Activated CD4-positive, alpha-beta T cell treated with anti-CD3 and anti-CD28 coated beads for 1 hour (primary cell): Measurements from ENCODE around the gene P2RX3.
"Not testable (repeated sequence)": the region's sequence is repeated elsewhere in the genome, so short reads cannot be mapped to it uniquely, and the experiment has no call there.

ENCODE experiments used
- DNase-seq: peaks from one replicate; pipeline ENCODE4 v3.0.0-alpha.2; 2020

The P2RX3 gene

GRCh38 chr11:57338142-57338541 lies at the start of gene P2RX3:
Gene P2RX3, plus strand, starts transcription at chr11:57338352. Its CDS starts 199 bp downstream, at chr11:57338551.
- no peak for DNase-seq

GRCh38 chr11:57288771-57289579 lies 49.2 kb upstream of the P2RX3 start:
- no peak for DNase-seq

DNA sequence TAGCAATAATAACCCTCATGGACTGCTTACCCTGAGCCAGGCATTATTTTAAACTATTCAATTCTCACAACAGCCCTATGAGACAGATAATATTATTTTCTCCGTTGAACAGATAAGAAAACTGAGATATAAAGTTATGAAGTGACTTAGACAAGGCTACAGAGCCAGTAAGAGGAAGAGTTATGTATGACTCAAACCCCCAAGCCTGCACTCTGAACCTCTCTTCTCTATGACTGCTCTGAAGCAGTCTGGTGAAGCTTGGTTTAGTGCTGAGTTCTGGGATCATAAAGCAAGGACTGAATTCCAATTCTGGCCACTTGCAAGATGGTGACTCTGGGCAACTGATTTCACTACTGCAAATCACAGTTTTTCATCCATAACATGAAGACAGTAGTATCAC lies 47.9 kb upstream of the P2RX3 start:
- DNase-seq, result no peak

- no peak for DNase-seq
Observed at GRCh38 chr11:57294225-57295131, 43.7 kb upstream of the P2RX3 start.

- not testable (repeated sequence) for DNase-seq
Observed at GRCh38 chr11:57296205-57296604, 41.9 kb upstream of the P2RX3 start.

DNA sequence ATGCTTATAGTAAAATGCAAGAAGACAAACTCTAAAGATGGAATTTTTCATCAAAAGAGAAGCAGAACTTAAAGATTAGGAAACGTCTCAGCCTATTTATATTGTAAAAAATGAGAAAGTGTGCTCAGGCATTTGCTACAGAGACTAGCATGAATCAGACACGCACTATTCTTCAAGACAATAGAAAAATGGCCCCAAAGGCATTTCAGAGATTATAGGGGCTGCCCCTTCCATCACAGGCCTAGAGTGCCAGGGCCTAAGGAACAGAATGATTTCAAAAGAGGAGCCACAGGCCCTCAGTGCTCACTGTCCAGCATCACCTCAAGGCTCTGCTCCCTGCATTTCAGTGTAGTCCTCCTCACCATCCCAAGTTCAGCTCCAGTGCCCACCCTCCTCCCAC lies 40.9 kb upstream of the P2RX3 start:
- no peak for DNase-seq

DNA sequence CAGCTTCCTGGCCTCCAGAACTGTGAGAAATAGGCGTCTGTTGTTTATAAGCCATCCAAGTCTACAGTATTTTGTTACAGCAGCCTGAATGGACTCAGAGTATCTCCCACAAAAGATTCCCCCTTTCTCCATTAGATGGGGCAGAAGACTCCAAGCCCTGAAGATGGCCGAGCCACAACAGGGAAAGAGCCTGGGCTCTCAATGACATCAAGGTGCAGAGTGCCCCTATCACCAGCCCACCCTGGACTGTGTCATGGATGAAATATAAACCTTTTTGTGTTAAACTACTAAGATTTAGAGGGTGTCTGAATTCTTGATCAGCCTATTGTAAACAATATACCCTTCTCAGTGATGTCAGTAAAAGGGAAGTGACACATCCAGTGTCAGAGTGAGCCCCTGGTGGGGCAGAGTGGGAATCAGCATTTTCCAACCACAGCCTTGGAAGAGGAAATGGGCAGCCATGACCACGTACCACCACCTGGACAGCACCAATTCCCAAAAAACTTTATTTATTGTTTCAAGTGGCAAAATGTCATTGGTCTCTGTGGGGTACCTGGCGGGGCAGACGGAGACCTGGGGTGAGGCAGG lies 38.9 kb upstream of the P2RX3 start:
- DNase-seq, result no peak

- DNase-seq, result no peak
Observed at GRCh38 chr11:57300785-57301184, 37.4 kb upstream of the P2RX3 start.

- DNase-seq, result no peak
Observed at GRCh38 chr11:57301711-57302423, 36.3 kb upstream of the P2RX3 start.

GRCh38 chr11:57302489-57302888 lies 35.7 kb upstream of the P2RX3 start:
- no peak for DNase-seq

DNA sequence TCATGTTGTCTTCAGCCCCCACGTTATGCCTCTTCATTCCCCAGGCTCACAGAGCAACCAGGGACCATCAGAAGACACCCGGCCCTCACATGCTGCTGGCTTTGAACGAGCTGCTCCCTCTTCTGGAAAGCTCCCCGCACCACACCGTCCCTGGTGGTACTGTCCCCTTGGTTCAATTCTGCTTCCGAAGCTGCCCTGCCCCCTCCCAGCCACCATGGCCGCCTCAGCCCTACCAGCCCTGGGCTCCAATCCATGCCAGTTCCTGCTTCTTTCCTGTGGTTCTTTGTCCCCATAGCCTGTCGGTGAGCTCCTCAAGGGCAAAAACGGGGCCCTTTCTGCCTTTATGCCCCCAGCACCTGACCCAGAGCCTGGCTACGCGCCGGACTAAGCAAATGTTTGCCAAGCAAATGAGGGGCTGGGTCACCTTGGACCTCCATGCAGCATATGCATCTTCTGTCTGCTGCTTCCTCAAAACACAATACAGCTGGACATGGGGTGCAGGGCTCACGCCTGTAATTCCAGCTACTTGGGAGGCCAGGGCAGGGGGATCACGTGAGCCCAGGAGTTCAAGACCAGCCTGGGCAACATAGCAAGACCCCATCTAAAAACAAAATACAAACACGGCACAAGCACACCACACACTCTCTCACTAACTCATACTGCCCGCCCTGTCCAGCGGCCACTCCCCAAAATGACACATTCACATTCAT lies 34.7 kb upstream of the P2RX3 start:
- no peak for DNase-seq

DNA sequence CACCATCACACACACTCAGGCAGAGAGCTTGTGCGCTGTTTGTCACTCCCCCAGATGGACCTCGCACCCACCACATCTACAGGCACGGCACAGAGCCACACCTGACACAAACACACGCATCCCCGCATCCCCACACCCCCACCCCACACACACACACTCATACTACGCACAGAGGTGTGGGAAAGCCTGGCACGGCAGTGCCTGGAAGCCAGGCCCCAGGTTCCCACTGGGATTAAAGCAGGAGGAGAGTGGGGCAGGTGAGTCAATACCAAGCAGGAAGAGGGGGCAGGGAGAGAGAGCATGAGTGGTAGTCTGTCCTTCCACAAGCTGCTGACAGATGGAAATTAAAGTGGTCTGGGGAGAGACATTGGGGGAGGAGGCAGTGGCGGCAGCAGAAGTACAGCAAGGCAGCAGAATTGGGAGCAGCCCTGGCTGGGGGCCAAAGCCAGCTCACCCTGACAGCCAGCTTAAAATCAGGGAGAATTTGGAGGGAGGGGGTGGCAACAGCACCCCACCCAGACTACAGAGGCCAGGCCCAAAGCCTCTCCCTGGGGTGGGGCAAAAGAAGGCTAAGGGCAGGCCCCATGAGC lies 34.1 kb upstream of the P2RX3 start:
- DNase-seq, result no peak

GRCh38 chr11:57305523-57305922 lies 32.6 kb upstream of the P2RX3 start:
- DNase-seq, result no peak

DNA sequence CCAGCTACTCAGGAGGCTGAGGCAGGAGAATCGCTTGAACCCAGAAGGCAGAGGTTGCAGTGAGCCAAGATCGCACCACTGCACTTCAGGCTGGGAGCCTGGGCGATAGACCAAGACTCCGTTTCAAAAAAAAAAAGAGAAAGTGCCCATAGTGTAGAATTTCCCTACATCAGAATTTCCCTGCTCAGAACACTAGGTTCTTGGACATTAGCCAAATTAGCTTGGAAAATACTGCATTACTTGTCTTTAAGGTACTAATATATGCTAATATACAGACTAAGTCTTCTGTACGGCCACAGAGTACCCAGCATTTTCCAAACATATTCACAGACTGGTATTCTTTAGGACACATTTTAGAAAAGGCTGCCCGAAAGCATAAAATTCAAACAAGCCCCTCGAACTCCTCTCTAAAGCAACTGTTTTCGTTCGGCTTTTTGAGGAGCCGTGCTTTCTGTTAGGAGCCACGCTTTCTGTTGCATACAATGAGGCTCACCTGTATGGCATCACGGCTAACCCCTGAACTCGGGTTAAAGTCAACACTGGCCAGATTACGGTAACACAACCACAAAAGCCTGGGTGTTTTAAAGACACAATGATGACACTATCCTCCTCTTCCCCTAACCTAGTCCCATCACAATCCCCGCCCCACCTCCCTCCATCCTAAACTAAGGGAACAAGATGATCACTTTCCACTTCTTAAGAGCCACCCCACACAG lies 31.8 kb upstream of the P2RX3 start:
- DNase-seq, result no peak

GRCh38 chr11:57306940-57307565 lies 31.1 kb upstream of the P2RX3 start:
- DNase-seq, result no peak

DNA sequence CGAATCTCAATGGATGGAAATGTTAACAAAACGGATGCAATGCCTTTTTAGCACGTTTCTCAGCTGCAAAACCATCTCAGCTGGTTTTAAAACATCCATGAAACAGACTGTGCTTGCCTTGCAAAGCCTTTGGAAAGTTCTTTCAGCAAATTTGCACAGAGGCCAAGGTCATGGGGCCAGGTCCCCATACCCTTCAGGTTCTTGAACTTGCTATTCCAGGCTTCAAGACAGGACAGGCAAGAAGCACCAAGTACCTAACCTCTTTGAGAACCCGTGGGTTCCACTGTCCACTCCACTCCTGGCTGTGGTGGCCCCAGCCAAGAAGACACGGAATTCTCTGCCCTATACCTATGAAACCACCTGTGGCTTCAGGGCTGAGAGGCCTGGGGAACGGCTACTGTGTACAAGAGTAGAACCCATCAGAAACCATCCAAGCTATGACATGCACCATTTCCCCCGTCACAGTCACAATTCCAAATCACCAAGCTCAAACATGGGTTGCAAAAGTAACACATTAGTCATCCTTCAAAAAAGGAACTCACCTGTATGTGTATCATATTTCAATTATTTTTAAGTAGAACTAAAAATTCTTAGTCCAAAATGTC lies 30.4 kb upstream of the P2RX3 start:
- DNase-seq, result no peak

- DNase-seq, result no peak
Observed at GRCh38 chr11:57308426-57309060, 29.6 kb upstream of the P2RX3 start.

DNA sequence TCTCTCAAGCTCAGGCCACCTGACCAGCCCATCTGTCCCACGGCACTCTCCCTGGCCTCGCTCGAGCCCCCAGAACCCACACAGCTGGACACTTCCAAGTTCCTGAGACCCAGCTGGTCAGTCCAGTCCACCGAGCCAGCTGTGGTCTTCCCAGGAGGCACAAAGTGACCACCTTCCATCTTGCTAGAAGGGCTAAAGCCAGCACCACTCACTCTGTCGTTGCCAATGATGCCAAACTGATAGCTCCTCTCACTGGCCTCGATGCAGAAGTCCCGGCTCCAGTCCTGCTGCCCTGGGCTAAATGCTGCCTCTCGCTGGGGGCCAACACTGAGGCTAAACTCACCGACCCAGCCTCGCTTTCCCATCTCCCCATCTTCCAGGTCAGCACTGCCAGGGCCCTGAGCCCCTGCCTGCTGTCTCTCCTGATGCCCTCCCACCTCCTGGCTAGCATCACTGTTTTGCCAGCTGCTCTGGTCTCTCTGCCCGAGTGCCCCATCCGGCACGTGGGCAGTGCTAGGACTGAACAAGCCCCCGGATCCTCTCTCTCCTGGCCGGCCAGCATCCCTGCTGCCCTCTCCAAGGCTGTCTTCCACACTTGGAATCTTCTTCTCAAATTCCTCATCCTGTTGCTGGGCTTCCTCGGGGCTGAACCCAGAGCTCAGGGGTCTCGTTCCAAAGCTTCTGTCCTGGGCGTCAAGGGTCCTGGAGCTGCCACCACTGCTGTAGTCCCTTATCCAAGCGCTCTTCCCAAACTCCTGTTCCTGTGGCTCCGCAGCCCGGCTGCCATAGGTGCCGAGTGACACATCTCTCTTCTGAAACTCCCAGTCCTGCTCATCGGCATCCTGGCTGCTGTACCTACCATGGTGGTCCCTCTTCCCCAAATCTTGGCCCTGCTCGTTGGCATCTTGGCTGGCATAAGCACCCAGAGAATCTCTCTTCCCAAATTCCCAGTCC lies 28.8 kb upstream of the P2RX3 start:
- DNase-seq, result no peak
